Ascending aorta (tissue), 2 donors: ENCODE results near the gene MIPEP. TPM values are rescaled to one million over a fixed set of nuclear protein-coding genes. Genes with fewer than 3 reads are reported as not detected.
A peak's percentile ranks its signal among the peaks of the same experiment; 100 is the strongest.
"Not testable (repeated sequence)": the region's sequence is repeated elsewhere in the genome, so short reads cannot be mapped to it uniquely, and the experiment has no call there.

Experiments
- DNase-seq, 2 donors: peaks; one replicate each; pipeline ENCODE4 v3.0.0-alpha.2; 2019; ENCODE audit warnings: low spot score in 2 of 2
- H3K27ac ChIP-seq, 2 donors: fragments of 200-600 bp; sonication (generic); one replicate each; pipeline ENCODE4 v1.5.1; 2016 to 2017; ENCODE audit warnings: mild to moderate bottlenecking in 1 of 2
- H3K27me3 ChIP-seq: fragments of 200-600 bp; sonication (generic); one replicate; pipeline ENCODE4 v1.5.1; 2017
- H3K36me3 ChIP-seq, 2 donors: fragments of 200-600 bp; sonication (generic); one replicate each; pipeline ENCODE4 v1.5.1; 2016
- H3K4me1 ChIP-seq, 2 donors: fragments of 200-600 bp; sonication (generic); one replicate each; pipeline ENCODE4 v1.5.1; 2016 to 2017; ENCODE audit warnings: mild to moderate bottlenecking in 1 of 2
- H3K4me3 ChIP-seq, 2 donors: fragments of 200-600 bp; sonication (generic); one replicate each; pipeline ENCODE4 v1.5.1; 2016 to 2017; ENCODE audit warnings: mild to moderate bottlenecking in 1 of 2
- H3K9me3 ChIP-seq, 2 donors: fragments of 200-600 bp; sonication (generic); one replicate each; pipeline ENCODE4 v1.5.1; 2016
- intact Hi-C: fragments of 100-400 bp; cut with DNase I; formaldehyde crosslinking; loops from one replicate; pipeline ENCODE4 v1.15.1; 2023
- total RNA-seq: library from RNA; depleted of rRNA; stranded (reverse); fragments of >200 nt; gene quantifications from one replicate; pipeline ENCODE4 v1.1.0, GENCODE V29; 2016
- TF ChIP-seq, protein P1 (sequence below), 3 experiments: fragments of 200-600 bp in 2 of 3; fragments of 450-650 bp in 1 of 3; sonication (generic) in 2 of 3; IDR thresholded peaks; one replicate each; pipeline ENCODE4 v1.5.1; 2016 to 2019; ENCODE audit warnings: antibody characterized with exemption in 3 of 3, mild to moderate bottlenecking in 1 of 3, moderate library complexity in 1 of 3

MIPEP gene
- total RNA-seq, 1 donor from 2014 or later = 2.8 TPM

GRCh38 chr13:23763318-23763717, 125.9 kb downstream of the MIPEP start:
- intact Hi-C loops = no loop called here
- no peak overlapping the region for H3K27ac ChIP-seq
- no peaks in the 10 kb centered on the region for H3K9me3 ChIP-seq
- H3K27me3 ChIP-seq = no peaks in the 10 kb centered on the region
- no peaks in the 10 kb centered on the region for H3K4me1 ChIP-seq
- TF ChIP-seq, protein P1, sequence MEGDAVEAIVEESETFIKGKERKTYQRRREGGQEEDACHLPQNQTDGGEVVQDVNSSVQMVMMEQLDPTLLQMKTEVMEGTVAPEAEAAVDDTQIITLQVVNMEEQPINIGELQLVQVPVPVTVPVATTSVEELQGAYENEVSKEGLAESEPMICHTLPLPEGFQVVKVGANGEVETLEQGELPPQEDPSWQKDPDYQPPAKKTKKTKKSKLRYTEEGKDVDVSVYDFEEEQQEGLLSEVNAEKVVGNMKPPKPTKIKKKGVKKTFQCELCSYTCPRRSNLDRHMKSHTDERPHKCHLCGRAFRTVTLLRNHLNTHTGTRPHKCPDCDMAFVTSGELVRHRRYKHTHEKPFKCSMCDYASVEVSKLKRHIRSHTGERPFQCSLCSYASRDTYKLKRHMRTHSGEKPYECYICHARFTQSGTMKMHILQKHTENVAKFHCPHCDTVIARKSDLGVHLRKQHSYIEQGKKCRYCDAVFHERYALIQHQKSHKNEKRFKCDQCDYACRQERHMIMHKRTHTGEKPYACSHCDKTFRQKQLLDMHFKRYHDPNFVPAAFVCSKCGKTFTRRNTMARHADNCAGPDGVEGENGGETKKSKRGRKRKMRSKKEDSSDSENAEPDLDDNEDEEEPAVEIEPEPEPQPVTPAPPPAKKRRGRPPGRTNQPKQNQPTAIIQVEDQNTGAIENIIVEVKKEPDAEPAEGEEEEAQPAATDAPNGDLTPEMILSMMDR (IDR thresholded peaks at IDR 0.05) = no peak
- no peaks in the 10 kb centered on the region for H3K36me3 ChIP-seq
- DNase-seq = no peak
- H3K4me3 ChIP-seq = no peak overlapping the region

- intact Hi-C loops, H3K27ac ChIP-seq, H3K4me3 ChIP-seq: not testable (repeated sequence)
Measured at GRCh38 chr13:23761760-23762159, 127.4 kb downstream of the MIPEP start.

DNA sequence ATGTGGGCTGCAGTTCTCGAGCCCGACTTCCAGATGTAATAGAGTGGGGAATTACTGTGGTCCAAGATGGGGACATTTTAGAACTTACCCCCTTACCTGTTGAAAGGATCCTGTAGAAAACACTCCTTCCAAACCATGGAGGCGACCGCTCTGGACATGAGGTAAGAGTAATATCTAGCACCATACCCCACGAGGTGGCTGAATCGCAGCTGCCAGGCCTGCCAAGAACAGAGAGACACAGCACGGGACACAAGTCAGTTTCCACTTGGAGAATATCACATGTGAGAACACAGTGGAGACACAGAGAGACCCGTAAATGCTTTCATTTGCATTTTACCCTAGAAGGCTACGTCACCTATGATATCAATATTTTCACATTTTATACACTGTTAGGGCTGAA, 129.2 kb downstream of the MIPEP start:
- H3K4me3 ChIP-seq = no peak overlapping the region
- no peaks in the 10 kb centered on the region for H3K36me3 ChIP-seq
- no peak overlapping the region for H3K27ac ChIP-seq
- H3K27me3 ChIP-seq = no peaks in the 10 kb centered on the region
- intact Hi-C loops = no loop called here
- no peak for DNase-seq
- TF ChIP-seq, protein P1 (IDR thresholded peaks at IDR 0.05) = no peak
- no peaks in the 10 kb centered on the region for H3K9me3 ChIP-seq
- no peaks in the 10 kb centered on the region for H3K4me1 ChIP-seq

More at GRCh38 chr13:23761760-23762159, 127.4 kb downstream of the MIPEP start:
- H3K27me3 ChIP-seq, DNase-seq, H3K9me3 ChIP-seq, H3K4me1 ChIP-seq, H3K36me3 ChIP-seq: not testable (repeated sequence)

DNA sequence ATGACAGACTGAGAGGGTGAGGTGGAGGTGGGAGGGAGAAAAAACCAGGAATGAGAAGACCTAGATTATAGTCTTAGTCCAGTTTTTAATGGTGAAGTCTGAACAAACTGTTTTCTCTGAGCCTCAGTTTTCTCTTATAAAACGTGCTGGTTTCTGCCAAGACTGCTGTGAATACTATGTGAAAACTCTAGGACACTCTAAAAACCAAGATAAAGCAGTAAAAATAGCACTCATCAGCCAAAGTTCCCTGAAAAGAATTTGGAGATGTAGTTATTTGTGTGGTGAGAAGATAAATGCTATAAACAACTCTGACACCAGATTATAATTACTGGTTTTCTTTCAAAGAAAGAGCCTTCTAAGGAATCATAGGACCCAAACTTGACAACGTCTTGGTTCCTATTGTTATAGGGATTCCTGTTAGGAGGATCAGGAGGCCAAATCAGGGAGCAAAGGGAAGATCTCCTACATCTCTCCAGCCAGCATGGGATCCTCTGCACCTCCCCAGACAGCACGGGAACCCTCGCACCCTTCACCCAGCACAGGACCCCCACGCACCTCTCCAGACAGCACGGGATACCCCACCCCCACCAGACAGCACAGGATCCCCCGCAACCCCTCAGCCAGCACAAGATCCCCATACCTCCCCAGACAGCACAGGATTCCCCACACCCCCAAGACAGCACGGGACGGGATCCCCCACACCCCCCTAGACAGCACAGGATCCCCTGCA, 130.2 kb downstream of the MIPEP start:
- H3K9me3 ChIP-seq = no peaks in the 10 kb centered on the region
- H3K27ac ChIP-seq = peak overlapping the region in 1 of 2 donors; percentile 24
- H3K27me3 ChIP-seq = no peaks in the 10 kb centered on the region
- no peak overlapping the region for H3K4me3 ChIP-seq
- no peaks in the 10 kb centered on the region for H3K36me3 ChIP-seq
- DNase-seq = no peak
- TF ChIP-seq, protein P1 (IDR thresholded peaks at IDR 0.05) = no peak
- H3K4me1 ChIP-seq = no peaks in the 10 kb centered on the region
- intact Hi-C loops = no loop called here

- intact Hi-C loops = no loop called here
- Histone ChIP-seq H3K27me3 (no peaks in the 10 kb centered on the region), H3K27ac (no peak overlapping the region)
Measured at GRCh38 chr13:23754997-23755396, 134.2 kb downstream of the MIPEP start.

GRCh38 chr13:23754506-23754905, 134.7 kb downstream of the MIPEP start:
- H3K27me3 ChIP-seq = no peaks in the 10 kb centered on the region
- H3K9me3 ChIP-seq = no peaks in the 10 kb centered on the region
- intact Hi-C loops = no loop called here
- no peaks in the 10 kb centered on the region for H3K4me1 ChIP-seq
- no peak overlapping the region for H3K4me3 ChIP-seq
- peaks cover 0 to 7% of the 10 kb centered on the region in 2 donors for H3K36me3 ChIP-seq
- TF ChIP-seq, protein P1 (IDR thresholded peaks at IDR 0.05) = no peak
- DNase-seq = no peak
- no peak overlapping the region for H3K27ac ChIP-seq

More at GRCh38 chr13:23754997-23755396, 134.2 kb downstream of the MIPEP start:
- no peak for DNase-seq
- H3K36me3 ChIP-seq = peaks cover 0 to 7% of the 10 kb centered on the region in 2 donors
- H3K4me1 ChIP-seq = no peaks in the 10 kb centered on the region
- H3K9me3 ChIP-seq = no peaks in the 10 kb centered on the region
- TF ChIP-seq, protein P1 (IDR thresholded peaks at IDR 0.05) = no peak
- H3K4me3 ChIP-seq = no peak overlapping the region
